B cell (primary cell): Measurements from ENCODE around the gene KCTD14.

Source experiments
- EZH2 ChIP-seq: IDR thresholded peaks from 2 replicates; pipeline ENCODE4 v1.6.1; 2012; ENCODE audit warnings: borderline replicate concordance, low read depth, mild to moderate bottlenecking, moderate library complexity, low read length; ENCODE audit not compliant: insufficient read depth, poor library complexity, severe bottlenecking
- TF ChIP-seq, protein P1 (sequence below): fragments of 200-600 bp; IDR thresholded peaks from one replicate; pipeline ENCODE4 v1.8.0; 2022; ENCODE audit warnings: antibody characterized with exemption, mild to moderate bottlenecking

- TF ChIP-seq, protein P1, sequence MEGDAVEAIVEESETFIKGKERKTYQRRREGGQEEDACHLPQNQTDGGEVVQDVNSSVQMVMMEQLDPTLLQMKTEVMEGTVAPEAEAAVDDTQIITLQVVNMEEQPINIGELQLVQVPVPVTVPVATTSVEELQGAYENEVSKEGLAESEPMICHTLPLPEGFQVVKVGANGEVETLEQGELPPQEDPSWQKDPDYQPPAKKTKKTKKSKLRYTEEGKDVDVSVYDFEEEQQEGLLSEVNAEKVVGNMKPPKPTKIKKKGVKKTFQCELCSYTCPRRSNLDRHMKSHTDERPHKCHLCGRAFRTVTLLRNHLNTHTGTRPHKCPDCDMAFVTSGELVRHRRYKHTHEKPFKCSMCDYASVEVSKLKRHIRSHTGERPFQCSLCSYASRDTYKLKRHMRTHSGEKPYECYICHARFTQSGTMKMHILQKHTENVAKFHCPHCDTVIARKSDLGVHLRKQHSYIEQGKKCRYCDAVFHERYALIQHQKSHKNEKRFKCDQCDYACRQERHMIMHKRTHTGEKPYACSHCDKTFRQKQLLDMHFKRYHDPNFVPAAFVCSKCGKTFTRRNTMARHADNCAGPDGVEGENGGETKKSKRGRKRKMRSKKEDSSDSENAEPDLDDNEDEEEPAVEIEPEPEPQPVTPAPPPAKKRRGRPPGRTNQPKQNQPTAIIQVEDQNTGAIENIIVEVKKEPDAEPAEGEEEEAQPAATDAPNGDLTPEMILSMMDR, result no peak
- no peak for TF ChIP-seq EZH2
These were observed 350 bp upstream of the KCTD14 start for GRCh38 chr11:78023426-78023825.
